ENCODE data around the gene FN1. TPM values are rescaled to one million over a fixed set of nuclear protein-coding genes. Genes with fewer than 3 reads are reported as not detected.

FN1 gene
- total and polyA plus RNA-seq, 2 donors (not counting 3 experiments of a cell fraction or from before 2014, with no cell fraction given), result 3,221 to 3,740 TPM

DNA sequence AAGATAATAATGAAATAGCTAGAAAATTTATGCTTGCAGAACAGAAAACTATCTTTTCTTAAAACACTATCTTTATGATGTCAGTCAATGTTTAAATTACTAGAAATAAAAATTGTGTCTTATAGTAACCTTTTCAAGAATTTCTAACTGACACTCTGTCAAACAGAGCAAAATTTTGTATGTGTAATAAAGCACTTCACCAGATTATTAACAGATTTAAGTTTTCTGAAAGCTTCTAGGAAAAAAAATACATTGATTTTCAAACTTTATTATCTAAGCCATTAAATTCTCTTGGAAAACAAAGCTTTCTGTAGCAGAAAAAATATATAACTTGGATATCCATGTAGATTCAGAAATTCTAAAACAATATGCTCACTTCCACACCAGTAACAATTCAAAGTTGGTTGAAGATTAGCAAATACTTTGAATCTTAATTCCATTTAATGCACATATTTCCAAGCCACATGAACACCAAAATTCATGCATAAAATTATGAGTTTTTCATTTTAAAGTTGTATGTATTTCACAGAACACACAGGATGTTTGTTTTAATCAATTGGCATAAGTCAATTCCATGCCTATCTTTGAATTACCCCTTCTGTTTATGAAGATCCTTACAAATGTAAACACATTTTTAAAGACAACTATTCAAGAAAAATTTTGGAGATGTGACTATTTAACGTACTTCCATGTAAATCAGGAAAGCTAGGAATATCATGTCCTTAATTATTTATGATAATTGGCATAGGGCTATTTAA lies 19.9 kb downstream of the FN1 start:
- H3K4me1 ChIP-seq (ENCODE audit: control insufficient read depth, extremely low read depth, insufficient read depth, low read length), result peaks cover 50% of the 10 kb centered on the region
- H3K27ac ChIP-seq (ENCODE audit: insufficient read depth, low read depth, low read length), result no peak overlapping the region
- no peaks in the 10 kb centered on the region for H3K9me3 ChIP-seq (replicated peaks; ENCODE audit: control insufficient read depth, insufficient read depth, low read length)
- intact Hi-C loops (cut with micrococcal nuclease) (no loop called here), dilution Hi-C loops (cut with MboI; ENCODE audit: extremely low pct_ligation_motif_present, low sequenced_read_pairs) (no loop called here)
- BruUV-seq (replicated peaks), result no TSS peak
- no peak overlapping the region for H2AFZ ChIP-seq (ENCODE audit: low read depth, low read length)
- H3K4me3 ChIP-seq (replicated peaks in 1 of 3; ENCODE audit: insufficient read depth in 1 of 3, low read depth in 1 of 3, low read length in 3 of 3), result no peak overlapping the region
- H4K20me1 ChIP-seq (replicated peaks; ENCODE audit: control insufficient read depth, extremely low read depth, insufficient read depth, low read length), result no peaks in the 10 kb centered on the region
- no peak overlapping the region for H3K9ac ChIP-seq (replicated peaks; ENCODE audit: extremely low read depth, insufficient read depth, low read length)
- no peak overlapping the region for H3K4me2 ChIP-seq (ENCODE audit: insufficient read depth, low read length)
- POLR2A ChIA-PET, result no interaction called here
- TF ChIP-seq POLR2AphosphoS5 (IDR thresholded peaks at IDR 0.05; ENCODE audit: insufficient read depth, low read depth, low read length) (no peak), POLR2A (IDR thresholded peaks at IDR 0.05; ENCODE audit: low read depth, low read length) (no peak), EZH2 (IDR thresholded peaks at IDR 0.05; ENCODE audit: borderline replicate concordance, low read depth, low read length, severe bottlenecking) (no peak)
- H3K9me1 ChIP-seq (replicated peaks; ENCODE audit: control insufficient read depth, extremely low read depth, insufficient read depth, low read length), result no peaks in the 10 kb centered on the region
- peaks cover 14% of the 10 kb centered on the region for H3K79me2 ChIP-seq (ENCODE audit: control insufficient read depth, insufficient read depth, low read length)
- no peak for DNase-seq (ENCODE audit: low read depth, low spot score)
- no peaks in the 10 kb centered on the region for H3K27me3 ChIP-seq (ENCODE audit: control insufficient read depth in 2 of 2, insufficient read depth in 2 of 2, low read length in 2 of 2)
- CTCF ChIA-PET, result interaction anchor here (1.9 kb wide), 1 partner anchor 515 kb away, joined by 7 read pairs; no protein-coding TSS in a partner anchor
- H3K36me3 ChIP-seq (ENCODE audit: control insufficient read depth in 2 of 2, extremely low read depth in 1 of 2, insufficient read depth in 2 of 2, low read length in 2 of 2), result peaks cover 24 to 70% of the 10 kb centered on the region in 2 experiments
- no peak for FAIRE-seq

DNA sequence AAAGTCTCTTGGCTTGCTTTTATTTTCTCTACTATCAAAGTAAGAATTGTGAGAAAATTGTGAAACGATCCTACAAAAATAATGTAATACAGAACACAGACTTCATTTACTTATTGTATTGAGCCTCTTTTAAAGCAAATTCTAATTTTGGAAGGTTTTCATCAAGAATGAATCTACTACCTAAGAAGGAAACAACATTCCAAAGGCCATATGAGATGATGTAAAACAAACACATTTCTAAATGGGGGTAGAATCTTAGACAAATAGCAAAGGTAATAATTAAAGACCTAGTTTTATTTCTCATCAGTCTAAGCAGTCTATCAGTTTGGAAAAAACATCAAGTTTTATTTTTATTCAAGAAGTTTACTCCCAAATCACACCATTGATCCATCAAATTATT lies 20.6 kb downstream of the FN1 start:
- Histone ChIP-seq H3K9ac (replicated peaks; ENCODE audit: extremely low read depth, insufficient read depth, low read length) (no peak overlapping the region), H3K36me3 (ENCODE audit: control insufficient read depth in 2 of 2, extremely low read depth in 1 of 2, insufficient read depth in 2 of 2, low read length in 2 of 2) (peaks cover 22 to 65% of the 10 kb centered on the region in 2 experiments), H3K9me3 (replicated peaks; ENCODE audit: control insufficient read depth, insufficient read depth, low read length) (no peaks in the 10 kb centered on the region), H3K79me2 (ENCODE audit: control insufficient read depth, insufficient read depth, low read length) (peaks cover 15% of the 10 kb centered on the region), H3K4me2 (ENCODE audit: insufficient read depth, low read length) (no peak overlapping the region), H3K4me3 (replicated peaks in 1 of 3; ENCODE audit: insufficient read depth in 1 of 3, low read depth in 1 of 3, low read length in 3 of 3) (no peak overlapping the region), H3K27me3 (ENCODE audit: control insufficient read depth in 2 of 2, insufficient read depth in 2 of 2, low read length in 2 of 2) (no peaks in the 10 kb centered on the region), H2AFZ (ENCODE audit: low read depth, low read length) (no peak overlapping the region), H4K20me1 (replicated peaks; ENCODE audit: control insufficient read depth, extremely low read depth, insufficient read depth, low read length) (no peaks in the 10 kb centered on the region), H3K27ac (ENCODE audit: insufficient read depth, low read depth, low read length) (no peak overlapping the region), H3K4me1 (ENCODE audit: control insufficient read depth, extremely low read depth, insufficient read depth, low read length) (peaks cover 48% of the 10 kb centered on the region), H3K9me1 (replicated peaks; ENCODE audit: control insufficient read depth, extremely low read depth, insufficient read depth, low read length) (no peaks in the 10 kb centered on the region)
- dilution Hi-C loops (cut with MboI; ENCODE audit: extremely low pct_ligation_motif_present, low sequenced_read_pairs), result no loop called here
- ChIA-PET POLR2A (no interaction called here), CTCF (interaction anchor here (1.9 kb wide), 1 partner anchor 516 kb away, joined by 7 read pairs; no protein-coding TSS in a partner anchor)
- DNase-seq (ENCODE audit: low read depth, low spot score) (no peak), FAIRE-seq (no peak)
- TF ChIP-seq MYC (IDR thresholded peaks at IDR 0.05; ENCODE audit: low read depth, low read length) (no peak), JUN (IDR thresholded peaks at IDR 0.05; ENCODE audit: borderline replicate concordance, insufficient read depth, insufficient read length, low read depth) (no peak), GATA2 (IDR thresholded peaks at IDR 0.05; ENCODE audit: insufficient read depth, insufficient read length, low read depth, low read length) (no peak), EZH2 (IDR thresholded peaks at IDR 0.05; ENCODE audit: borderline replicate concordance, low read depth, low read length, severe bottlenecking) (no peak), FOS (IDR thresholded peaks at IDR 0.05; ENCODE audit: borderline replicate concordance, insufficient read depth, low read length) (no peak), POLR2A (IDR thresholded peaks at IDR 0.05; ENCODE audit: low read depth, low read length) (no peak), POLR2AphosphoS5 (IDR thresholded peaks at IDR 0.05; ENCODE audit: insufficient read depth, low read depth, low read length) (no peak)
- TF ChIP-seq, protein P1, sequence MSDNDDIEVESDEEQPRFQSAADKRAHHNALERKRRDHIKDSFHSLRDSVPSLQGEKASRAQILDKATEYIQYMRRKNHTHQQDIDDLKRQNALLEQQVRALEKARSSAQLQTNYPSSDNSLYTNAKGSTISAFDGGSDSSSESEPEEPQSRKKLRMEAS (IDR thresholded peaks at IDR 0.05; ENCODE audit: insufficient read depth, insufficient read length), result no peak
- TF ChIP-seq, protein P2, sequence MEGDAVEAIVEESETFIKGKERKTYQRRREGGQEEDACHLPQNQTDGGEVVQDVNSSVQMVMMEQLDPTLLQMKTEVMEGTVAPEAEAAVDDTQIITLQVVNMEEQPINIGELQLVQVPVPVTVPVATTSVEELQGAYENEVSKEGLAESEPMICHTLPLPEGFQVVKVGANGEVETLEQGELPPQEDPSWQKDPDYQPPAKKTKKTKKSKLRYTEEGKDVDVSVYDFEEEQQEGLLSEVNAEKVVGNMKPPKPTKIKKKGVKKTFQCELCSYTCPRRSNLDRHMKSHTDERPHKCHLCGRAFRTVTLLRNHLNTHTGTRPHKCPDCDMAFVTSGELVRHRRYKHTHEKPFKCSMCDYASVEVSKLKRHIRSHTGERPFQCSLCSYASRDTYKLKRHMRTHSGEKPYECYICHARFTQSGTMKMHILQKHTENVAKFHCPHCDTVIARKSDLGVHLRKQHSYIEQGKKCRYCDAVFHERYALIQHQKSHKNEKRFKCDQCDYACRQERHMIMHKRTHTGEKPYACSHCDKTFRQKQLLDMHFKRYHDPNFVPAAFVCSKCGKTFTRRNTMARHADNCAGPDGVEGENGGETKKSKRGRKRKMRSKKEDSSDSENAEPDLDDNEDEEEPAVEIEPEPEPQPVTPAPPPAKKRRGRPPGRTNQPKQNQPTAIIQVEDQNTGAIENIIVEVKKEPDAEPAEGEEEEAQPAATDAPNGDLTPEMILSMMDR (IDR thresholded peaks at IDR 0.05; ENCODE audit: extremely low read depth in 1 of 2, insufficient read depth in 1 of 2, low read depth in 1 of 2, low read length in 2 of 2), result no peak
- no TSS peak for BruUV-seq (replicated peaks)
- intact Hi-C loops (cut with micrococcal nuclease), result no loop called here

All from endothelial cell of umbilical vein (primary cell).